B cell (primary cell): ENCODE measurements around the gene RBM38. TPM values are rescaled to one million over a fixed set of nuclear protein-coding genes. Genes with fewer than 3 reads are reported as not detected.
A peak's percentile ranks its signal among the peaks of the same experiment; 100 is the strongest.

Source experiments
- ATAC-seq: fragments of 200-7000 bp; cut with Tn5 transposase; one replicate; pipeline ENCODE4 v1.10.0; 2021; ENCODE audit warnings: low read depth, mild to moderate bottlenecking, moderate number of reproducible peaks, moderate library complexity
- CTCF ChIA-PET: fragments of 350-600 bp; sonication (Branson Sonifier 250); formaldehyde crosslinking; loops from one replicate; lab custom pipeline; 2021; ENCODE audit warnings: antibody characterized with exemption, inconsistent platforms; lab: Charles Lee
- POLR2A ChIA-PET: fragments of 350-600 bp; sonication (Branson Sonifier 250); formaldehyde crosslinking; loops from one replicate; lab custom pipeline; 2021; ENCODE audit warnings: antibody characterized with exemption; lab: Charles Lee
- DNase-seq: peaks from one replicate; pipeline ENCODE4 v3.0.0; 2013
- H2AFZ ChIP-seq: 2 replicates; pipeline ENCODE4 v1.6.1; 2012; ENCODE audit warnings: mild to moderate bottlenecking, low read depth, low read length; ENCODE audit not compliant: insufficient read depth, poor library complexity, severe bottlenecking
- H3K27ac ChIP-seq, 2 donors: 1 replicate in 1 of 2; 2 replicates in 1 of 2; pipeline ENCODE4 v1.5.1; 2012 to 2013; ENCODE audit warnings: low read length in 2 of 2, mild to moderate bottlenecking in 2 of 2, moderate library complexity in 1 of 2
- H3K27me3 ChIP-seq, 4 experiments: fragments of 200-600 bp in 1 of 4; sonication (generic) in 1 of 4; replicated peaks in 1 of 4; 1 replicate in 2 of 4; 2 replicates in 2 of 4; pipeline versions ENCODE4 v1.6.1 to v1.7.0; 2013 to 2016; ENCODE audit warnings: low read length in 3 of 4, mild to moderate bottlenecking in 2 of 4, mixed read lengths in 1 of 4, moderate library complexity in 1 of 4; ENCODE audit not compliant: insufficient read depth in 4 of 4, control insufficient read depth in 3 of 4; ENCODE audit errors: control extremely low read depth in 1 of 4
- H3K36me3 ChIP-seq, 2 experiments: replicated peaks in 1 of 2; 1 replicate in 1 of 2; 2 replicates in 1 of 2; pipeline versions ENCODE4 v1.6.1 to v1.7.1; 2013; ENCODE audit warnings: low read length in 1 of 2; ENCODE audit not compliant: insufficient read depth in 2 of 2, control insufficient read depth in 1 of 2; ENCODE audit errors: control extremely low read depth in 1 of 2, extremely low read depth in 1 of 2
- H3K4me1 ChIP-seq, 2 donors: fragments of 200-600 bp in 1 of 2; sonication (generic) in 1 of 2; 1 replicate in 1 of 2; 2 replicates in 1 of 2; pipeline versions ENCODE4 v1.5.1 to v1.6.1; 2013 to 2017; ENCODE audit warnings: low read length in 2 of 2; ENCODE audit not compliant: control insufficient read depth in 2 of 2, insufficient read depth in 2 of 2
- H3K4me2 ChIP-seq: replicated peaks from 2 replicates; pipeline ENCODE3; 2012; ENCODE audit warnings: mild to moderate bottlenecking, low read depth, low read length; ENCODE audit not compliant: poor library complexity, severe bottlenecking
- H3K4me3 ChIP-seq, 5 experiments: fragments of 200-600 bp in 1 of 5; sonication (generic) in 1 of 5; 1 replicate in 3 of 5; 2 replicates in 2 of 5; pipeline versions ENCODE4 v1.5.1 to v1.7.0; 2011 to 2016; ENCODE audit warnings: low read length in 4 of 5, mild to moderate bottlenecking in 4 of 5, low read depth in 2 of 5, control low read depth in 1 of 5, moderate library complexity in 1 of 5; ENCODE audit not compliant: insufficient read depth in 1 of 5; ENCODE audit errors: control extremely low read depth in 1 of 5, extremely low read depth in 1 of 5
- H3K79me2 ChIP-seq: fragments of 200-600 bp; sonication (generic); one replicate; pipeline ENCODE4 v1.6.0; 2016; ENCODE audit warnings: low read length; ENCODE audit not compliant: control insufficient read depth, insufficient read depth
- H3K9ac ChIP-seq: fragments of 200-600 bp; sonication (generic); 2 replicates; pipeline ENCODE4 v1.6.1; 2017; ENCODE audit warnings: mild to moderate bottlenecking, low read length, moderate library complexity
- H3K9me3 ChIP-seq, 3 donors: one replicate each; pipeline versions ENCODE4 v1.6.1 to v1.7.1; 2013; ENCODE audit warnings: low read length in 2 of 3; ENCODE audit not compliant: control insufficient read depth in 2 of 3, insufficient read depth in 1 of 3; ENCODE audit errors: control extremely low read depth in 1 of 3
- H4K20me1 ChIP-seq: 2 replicates; pipeline ENCODE4 v1.6.0; 2012; ENCODE audit warnings: mild to moderate bottlenecking, low read length; ENCODE audit not compliant: insufficient read depth, control insufficient read depth, poor library complexity, severe bottlenecking
- H3K27ac Mint-ChIP-seq: one replicate; pipeline ENCODE4 v1.8.0; 2021; ENCODE audit warnings: mixed read lengths
- H3K27me3 Mint-ChIP-seq: one replicate; pipeline ENCODE4 v1.8.0; 2021; ENCODE audit warnings: mixed read lengths
- H3K4me1 Mint-ChIP-seq: one replicate; pipeline ENCODE4 v1.8.0; 2021; ENCODE audit warnings: mixed read lengths
- H3K4me3 Mint-ChIP-seq: one replicate; pipeline ENCODE4 v1.8.0; 2021; ENCODE audit warnings: mixed read lengths
- H3K9me3 Mint-ChIP-seq: one replicate; pipeline ENCODE4 v1.8.0; 2022; ENCODE audit warnings: mixed read lengths; ENCODE audit not compliant: insufficient read depth
- EZH2 ChIP-seq: IDR thresholded peaks from 2 replicates; pipeline ENCODE4 v1.6.1; 2012; ENCODE audit warnings: borderline replicate concordance, low read depth, mild to moderate bottlenecking, moderate library complexity, low read length; ENCODE audit not compliant: insufficient read depth, poor library complexity, severe bottlenecking
- WGBS: methylation state at CpG from one replicate; pipeline ENCODE4 v1.1.5; 2013; ENCODE audit warnings: missing lambda C conversion rate; ENCODE audit not compliant: insufficient coverage; 5-methylcytosine and 5-hydroxymethylcytosine counted together
- intact Hi-C: fragments of 100-400 bp; cut with micrococcal nuclease; formaldehyde crosslinking; loops from one replicate; pipeline ENCODE4 v1.10.0; 2022
- polyA plus RNA-seq: library from polyadenylated mRNA; depleted of rRNA; stranded (reverse); fragments of >200 nt; gene quantifications from 2 replicates; pipeline ENCODE4 v1.2.3, GENCODE V29; 2012
- total RNA-seq, 2 donors: library from RNA; stranded (reverse); fragments of 120-200 nt in 1 of 2; gene quantifications; 1 replicate in 1 of 2; 2 replicates in 1 of 2; pipeline versions ENCODE4 v1.2.3 to v1.2.4, GENCODE V29; 2013 to 2022
- TF ChIP-seq, protein P1 (sequence below): fragments of 200-600 bp; IDR thresholded peaks from one replicate; pipeline ENCODE4 v1.8.0; 2022; ENCODE audit warnings: antibody characterized with exemption, mild to moderate bottlenecking

Gene RBM38
- total and polyA plus RNA-seq, 2 donors (not counting 1 experiment from before 2014, with no cell fraction given) = 198 to 225 TPM

DNA sequence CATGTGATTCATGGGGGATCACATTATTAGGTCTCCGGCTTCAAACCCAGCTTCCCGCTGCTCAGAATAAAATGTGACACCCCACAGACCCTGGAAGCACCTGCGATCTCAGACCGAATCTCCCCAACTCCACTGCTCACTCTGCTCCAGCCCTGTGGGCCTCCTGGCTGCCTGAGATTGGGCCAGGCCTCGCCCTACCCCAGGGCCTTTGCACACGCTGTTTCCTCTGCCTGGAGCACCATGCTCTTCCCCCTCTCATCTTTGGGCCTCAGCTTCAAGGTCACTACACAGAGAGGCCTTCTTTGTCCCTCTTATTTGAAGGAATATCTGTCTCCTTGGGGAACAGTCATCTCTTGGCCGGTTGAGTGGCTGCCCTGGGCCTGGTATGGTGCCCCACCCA, 48.8 kb downstream of the RBM38 start:
- CTCF ChIA-PET = no interaction called here
- H3K9ac ChIP-seq = no peak overlapping the region
- intact Hi-C loops = loop anchor here (10.0 kb wide), 1 partner anchor 55 kb away; no protein-coding TSS in a partner anchor

DNA sequence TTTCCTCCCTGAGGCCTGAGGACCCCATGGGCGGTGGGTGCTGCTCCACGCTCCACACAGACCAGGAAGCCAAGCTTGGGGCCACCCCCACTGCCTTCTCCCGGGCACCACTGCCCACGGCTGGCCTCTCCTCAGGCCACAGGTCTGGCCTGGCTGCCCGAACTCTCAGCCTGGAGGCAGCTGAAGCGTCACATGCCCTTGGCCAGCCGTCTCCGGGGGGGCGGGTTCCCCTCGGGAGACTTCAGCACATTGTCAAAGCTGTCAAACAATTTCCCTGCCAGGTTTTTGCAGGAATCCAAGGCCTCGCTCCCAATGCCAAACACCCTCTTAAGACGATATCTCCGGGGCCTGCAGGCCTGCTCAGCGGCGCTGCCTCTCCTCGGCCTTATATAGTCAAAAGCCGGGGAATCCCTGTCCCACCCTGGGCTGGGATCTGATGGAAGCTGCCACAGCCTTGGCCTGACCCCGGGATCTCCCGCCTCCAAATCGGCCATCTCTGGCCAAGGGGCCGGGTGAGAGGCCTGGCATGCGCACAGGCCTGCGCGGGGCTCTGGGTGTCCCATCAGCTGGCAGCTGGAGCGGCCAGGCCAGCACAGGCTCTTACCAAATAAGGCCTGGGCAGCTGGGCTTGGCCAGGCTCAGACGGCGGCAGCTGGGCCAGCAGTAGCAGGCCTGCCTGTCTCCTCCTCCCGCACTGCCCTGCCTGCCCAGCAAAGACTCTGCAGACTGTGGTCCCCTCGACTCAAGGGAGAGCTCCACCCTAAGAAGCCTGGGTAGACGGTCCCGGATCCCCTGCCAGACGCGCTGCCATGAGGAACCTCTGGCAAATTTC, 49.7 kb downstream of the RBM38 start:
- H3K4me3 Mint-ChIP-seq = no peak overlapping the region
- CTCF ChIA-PET = no interaction called here
- H3K9me3 ChIP-seq = peaks cover 0 to 22% (median 3%) of the 10 kb centered on the region in 3 donors

More for the DNA sequence above, 48.8 kb downstream of the RBM38 start:
- Histone ChIP-seq H3K4me2 (no peak overlapping the region), H3K79me2 (no peaks in the 10 kb centered on the region), H3K4me1 (peaks cover 14 to 17% of the 10 kb centered on the region in 2 donors), H4K20me1 (no peaks in the 10 kb centered on the region), H2AFZ (no peak overlapping the region), H3K27me3 (no peaks in the 10 kb centered on the region), H3K9me3 (peaks cover 0 to 18% (median 0%) of the 10 kb centered on the region in 3 donors), H3K27ac (no peak overlapping the region), H3K4me3 (no peak overlapping the region), H3K36me3 (no peaks in the 10 kb centered on the region)
- H3K4me1 Mint-ChIP-seq = peaks cover 26% of the 10 kb centered on the region
- no peak for TF ChIP-seq EZH2
- no peak for DNase-seq
- H3K27ac Mint-ChIP-seq = no peak overlapping the region
- WGBS = 97% methylated on average over 7 of the region's 7 CpGs
- H3K9me3 Mint-ChIP-seq = no peaks in the 10 kb centered on the region
- POLR2A ChIA-PET = no interaction called here
- H3K4me3 Mint-ChIP-seq = no peak overlapping the region
- ATAC-seq = no peak
- no peaks in the 10 kb centered on the region for H3K27me3 Mint-ChIP-seq

More for the DNA sequence above, 49.7 kb downstream of the RBM38 start:
- H3K27me3 ChIP-seq = no peaks in the 10 kb centered on the region
- intact Hi-C loops = no loop called here
- TF ChIP-seq, protein P1, sequence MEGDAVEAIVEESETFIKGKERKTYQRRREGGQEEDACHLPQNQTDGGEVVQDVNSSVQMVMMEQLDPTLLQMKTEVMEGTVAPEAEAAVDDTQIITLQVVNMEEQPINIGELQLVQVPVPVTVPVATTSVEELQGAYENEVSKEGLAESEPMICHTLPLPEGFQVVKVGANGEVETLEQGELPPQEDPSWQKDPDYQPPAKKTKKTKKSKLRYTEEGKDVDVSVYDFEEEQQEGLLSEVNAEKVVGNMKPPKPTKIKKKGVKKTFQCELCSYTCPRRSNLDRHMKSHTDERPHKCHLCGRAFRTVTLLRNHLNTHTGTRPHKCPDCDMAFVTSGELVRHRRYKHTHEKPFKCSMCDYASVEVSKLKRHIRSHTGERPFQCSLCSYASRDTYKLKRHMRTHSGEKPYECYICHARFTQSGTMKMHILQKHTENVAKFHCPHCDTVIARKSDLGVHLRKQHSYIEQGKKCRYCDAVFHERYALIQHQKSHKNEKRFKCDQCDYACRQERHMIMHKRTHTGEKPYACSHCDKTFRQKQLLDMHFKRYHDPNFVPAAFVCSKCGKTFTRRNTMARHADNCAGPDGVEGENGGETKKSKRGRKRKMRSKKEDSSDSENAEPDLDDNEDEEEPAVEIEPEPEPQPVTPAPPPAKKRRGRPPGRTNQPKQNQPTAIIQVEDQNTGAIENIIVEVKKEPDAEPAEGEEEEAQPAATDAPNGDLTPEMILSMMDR = no peak
- no peak for TF ChIP-seq EZH2
- POLR2A ChIA-PET = no interaction called here
- H3K4me3 ChIP-seq = no peak overlapping the region
- no peak overlapping the region for H2AFZ ChIP-seq
- no peak for DNase-seq
- H3K4me1 Mint-ChIP-seq = peaks cover 17% of the 10 kb centered on the region
- WGBS = 92% methylated on average over 33 of the region's 33 CpGs
- no peak overlapping the region for H3K27ac ChIP-seq
- H3K4me1 ChIP-seq = peaks cover 5 to 8% of the 10 kb centered on the region in 2 donors
- no peaks in the 10 kb centered on the region for H4K20me1 ChIP-seq
- no peaks in the 10 kb centered on the region for H3K79me2 ChIP-seq
- ATAC-seq = no peak
- peak overlapping the region; percentile 20 for H3K27ac Mint-ChIP-seq
- H3K9me3 Mint-ChIP-seq = no peaks in the 10 kb centered on the region
- no peaks in the 10 kb centered on the region for H3K36me3 ChIP-seq
- H3K9ac ChIP-seq = no peak overlapping the region
- H3K4me2 ChIP-seq = no peak overlapping the region
- H3K27me3 Mint-ChIP-seq = no peaks in the 10 kb centered on the region
